ENCODE data around the gene PKLR. TPM values are rescaled to one million over a fixed set of nuclear protein-coding genes. Genes with fewer than 3 reads are reported as not detected.

PKLR gene
- total and polyA plus RNA-seq, 2 donors (not counting 1 experiment from before 2014, with no cell fraction given) = not detected

- Histone ChIP-seq H3K27me3 (ENCODE audit: control insufficient read depth, insufficient read depth, low read length) (peaks cover 17% of the 10 kb centered on the region), H3K4me1 (ENCODE audit: control insufficient read depth, extremely low read depth, insufficient read depth, low read length) (no peaks in the 10 kb centered on the region), H3K27ac (ENCODE audit: insufficient read depth, low read length) (no peak overlapping the region), H3K9me3 (ENCODE audit: control insufficient read depth, insufficient read depth, low read depth, low read length) (no peaks in the 10 kb centered on the region), H2AFZ (ENCODE audit: low read length) (no peak overlapping the region), H3K79me2 (ENCODE audit: control insufficient read depth, insufficient read depth, low read length) (no peaks in the 10 kb centered on the region), H3K36me3 (ENCODE audit: control insufficient read depth, insufficient read depth, low read length) (no peaks in the 10 kb centered on the region), H3K9ac (ENCODE audit: insufficient read depth, low read length) (no peak overlapping the region), H3K4me2 (ENCODE audit: extremely low read depth, insufficient read depth, low read length) (no peak overlapping the region), H3K4me3 (replicated peaks in 1 of 4; ENCODE audit: control extremely low read depth in 1 of 4, insufficient read depth in 1 of 4, low read depth in 3 of 4, low read length in 4 of 4) (no peak overlapping the region), H4K20me1 (ENCODE audit: control insufficient read depth, extremely low read depth, insufficient read depth, low read length) (no peaks in the 10 kb centered on the region)
- TF ChIP-seq, protein P1, sequence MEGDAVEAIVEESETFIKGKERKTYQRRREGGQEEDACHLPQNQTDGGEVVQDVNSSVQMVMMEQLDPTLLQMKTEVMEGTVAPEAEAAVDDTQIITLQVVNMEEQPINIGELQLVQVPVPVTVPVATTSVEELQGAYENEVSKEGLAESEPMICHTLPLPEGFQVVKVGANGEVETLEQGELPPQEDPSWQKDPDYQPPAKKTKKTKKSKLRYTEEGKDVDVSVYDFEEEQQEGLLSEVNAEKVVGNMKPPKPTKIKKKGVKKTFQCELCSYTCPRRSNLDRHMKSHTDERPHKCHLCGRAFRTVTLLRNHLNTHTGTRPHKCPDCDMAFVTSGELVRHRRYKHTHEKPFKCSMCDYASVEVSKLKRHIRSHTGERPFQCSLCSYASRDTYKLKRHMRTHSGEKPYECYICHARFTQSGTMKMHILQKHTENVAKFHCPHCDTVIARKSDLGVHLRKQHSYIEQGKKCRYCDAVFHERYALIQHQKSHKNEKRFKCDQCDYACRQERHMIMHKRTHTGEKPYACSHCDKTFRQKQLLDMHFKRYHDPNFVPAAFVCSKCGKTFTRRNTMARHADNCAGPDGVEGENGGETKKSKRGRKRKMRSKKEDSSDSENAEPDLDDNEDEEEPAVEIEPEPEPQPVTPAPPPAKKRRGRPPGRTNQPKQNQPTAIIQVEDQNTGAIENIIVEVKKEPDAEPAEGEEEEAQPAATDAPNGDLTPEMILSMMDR (conservative IDR thresholded peaks at IDR 0.05 in 1 of 2, IDR thresholded peaks at IDR 0.05 in 1 of 2; ENCODE audit: low read depth in 1 of 2, low read length in 2 of 2) = no peak
- no peak for TF ChIP-seq EZH2 (IDR thresholded peaks at IDR 0.05; ENCODE audit: low read length, missing control alignments)
- no peak for DNase-seq (ENCODE audit: low read depth in 2 of 2)
Measured at GRCh38 chr1:155300553-155301329, 497 bp downstream of the PKLR start.

DNA sequence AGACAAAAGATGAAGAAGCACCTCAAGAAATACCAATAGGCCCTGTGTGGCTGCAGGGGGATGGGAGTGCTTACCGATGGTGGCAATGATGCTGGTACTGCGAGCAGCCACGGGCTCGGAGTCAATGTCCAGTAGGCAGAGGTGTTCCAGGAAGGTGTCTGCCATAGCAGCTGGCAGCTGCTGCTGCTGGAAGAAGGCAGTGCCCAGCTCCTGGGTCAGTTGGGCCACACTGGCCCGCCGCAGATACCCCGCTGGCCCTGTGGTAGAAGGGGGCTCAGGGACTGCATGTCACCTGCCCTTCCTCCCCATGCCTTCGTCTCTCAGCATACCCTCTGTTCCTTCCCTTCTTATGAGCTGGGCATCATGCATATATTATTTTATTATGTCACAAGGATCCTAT, 1.2 kb downstream of the PKLR start:
- H3K27me3 ChIP-seq (ENCODE audit: control insufficient read depth, insufficient read depth, low read length) = peaks cover 24% of the 10 kb centered on the region
- no peak overlapping the region for H3K27ac ChIP-seq (ENCODE audit: insufficient read depth, low read length)
- H3K36me3 ChIP-seq (ENCODE audit: control insufficient read depth, insufficient read depth, low read length) = no peaks in the 10 kb centered on the region
- TF ChIP-seq, protein P1 (conservative IDR thresholded peaks at IDR 0.05 in 1 of 2, IDR thresholded peaks at IDR 0.05 in 1 of 2; ENCODE audit: low read depth in 1 of 2, low read length in 2 of 2) = no peak
- TF ChIP-seq EZH2 (IDR thresholded peaks at IDR 0.05; ENCODE audit: low read length, missing control alignments) = no peak
- H2AFZ ChIP-seq (ENCODE audit: low read length) = no peak overlapping the region
- H3K4me1 ChIP-seq (ENCODE audit: control insufficient read depth, extremely low read depth, insufficient read depth, low read length) = no peaks in the 10 kb centered on the region
- H3K79me2 ChIP-seq (ENCODE audit: control insufficient read depth, insufficient read depth, low read length) = no peaks in the 10 kb centered on the region
- no peak overlapping the region for H3K4me3 ChIP-seq (replicated peaks in 1 of 4; ENCODE audit: control extremely low read depth in 1 of 4, insufficient read depth in 1 of 4, low read depth in 3 of 4, low read length in 4 of 4)
- H3K4me2 ChIP-seq (ENCODE audit: extremely low read depth, insufficient read depth, low read length) = no peak overlapping the region
- no peaks in the 10 kb centered on the region for H3K9me3 ChIP-seq (ENCODE audit: control insufficient read depth, insufficient read depth, low read depth, low read length)
- H3K9ac ChIP-seq (ENCODE audit: insufficient read depth, low read length) = no peak overlapping the region
- no peak for DNase-seq (ENCODE audit: low read depth in 2 of 2)
- H4K20me1 ChIP-seq (ENCODE audit: control insufficient read depth, extremely low read depth, insufficient read depth, low read length) = no peaks in the 10 kb centered on the region

DNA sequence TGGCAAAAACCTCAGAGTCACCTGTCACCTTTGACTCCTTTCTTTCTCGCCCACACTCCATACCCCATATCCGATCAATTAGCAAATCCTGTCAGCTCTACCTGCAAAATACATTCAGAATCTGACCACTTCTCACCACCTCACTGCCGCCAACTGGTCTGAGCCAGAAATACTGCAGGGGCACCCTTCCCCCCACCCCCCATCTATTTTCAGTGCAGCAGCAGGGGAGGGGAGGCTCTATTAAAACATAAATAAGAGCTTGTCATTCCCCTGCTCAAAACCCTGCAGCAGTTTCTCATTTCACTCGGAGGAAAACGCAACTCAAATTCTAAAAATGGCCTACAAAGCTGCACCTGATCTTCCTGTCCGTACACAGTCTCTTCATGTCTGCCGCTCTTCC, 3.9 kb downstream of the PKLR start:
- Histone ChIP-seq H4K20me1 (ENCODE audit: control insufficient read depth, extremely low read depth, insufficient read depth, low read length) (no peaks in the 10 kb centered on the region), H3K9ac (ENCODE audit: insufficient read depth, low read length) (no peak overlapping the region), H3K4me1 (ENCODE audit: control insufficient read depth, extremely low read depth, insufficient read depth, low read length) (no peaks in the 10 kb centered on the region), H3K79me2 (ENCODE audit: control insufficient read depth, insufficient read depth, low read length) (no peaks in the 10 kb centered on the region), H3K27ac (ENCODE audit: insufficient read depth, low read length) (no peak overlapping the region), H3K9me3 (ENCODE audit: control insufficient read depth, insufficient read depth, low read depth, low read length) (no peaks in the 10 kb centered on the region), H3K4me3 (replicated peaks in 1 of 4; ENCODE audit: control extremely low read depth in 1 of 4, insufficient read depth in 1 of 4, low read depth in 3 of 4, low read length in 4 of 4) (no peak overlapping the region), H3K27me3 (ENCODE audit: control insufficient read depth, insufficient read depth, low read length) (peaks cover 42% of the 10 kb centered on the region), H3K4me2 (ENCODE audit: extremely low read depth, insufficient read depth, low read length) (no peak overlapping the region), H2AFZ (ENCODE audit: low read length) (no peak overlapping the region), H3K36me3 (ENCODE audit: control insufficient read depth, insufficient read depth, low read length) (no peaks in the 10 kb centered on the region)
- no peak for DNase-seq (ENCODE audit: low read depth in 2 of 2)
- no peak for TF ChIP-seq EZH2 (IDR thresholded peaks at IDR 0.05; ENCODE audit: low read length, missing control alignments)
- TF ChIP-seq, protein P1 (conservative IDR thresholded peaks at IDR 0.05 in 1 of 2, IDR thresholded peaks at IDR 0.05 in 1 of 2; ENCODE audit: low read depth in 1 of 2, low read length in 2 of 2) = no peak
